Mucosa of descending colon (tissue), 3 donors: ENCODE data around the gene PATZ1. TPM values are rescaled to one million over a fixed set of nuclear protein-coding genes. Genes with fewer than 3 reads are reported as not detected.

Experiments used
- ATAC-seq: fragments of 200-7000 bp; cut with Tn5 transposase; one replicate; pipeline ENCODE4 v1.9.1; 2020; ENCODE audit warnings: mild to moderate bottlenecking, moderate library complexity
- DNase-seq, 3 donors: peaks; one replicate each; pipeline ENCODE4 v3.0.0-alpha.2; 2020
- H3K36me3 ChIP-seq: fragments of 200-600 bp; one replicate; pipeline ENCODE4 v1.8.0; 2021; ENCODE audit warnings: low read depth, mild to moderate bottlenecking
- H3K4me1 ChIP-seq: fragments of 200-600 bp; one replicate; pipeline ENCODE4 v1.8.0; 2021; ENCODE audit warnings: low read depth, mild to moderate bottlenecking
- H3K4me3 ChIP-seq: fragments of 200-600 bp; one replicate; pipeline ENCODE4 v1.8.0; 2021; ENCODE audit warnings: mild to moderate bottlenecking
- H3K9me3 ChIP-seq: fragments of 200-600 bp; one replicate; pipeline ENCODE4 v1.8.0; 2021; ENCODE audit warnings: mild to moderate bottlenecking
- intact Hi-C, 2 donors: fragments of 100-400 bp; cut with DNase I in 1 of 2; cut with micrococcal nuclease in 1 of 2; formaldehyde crosslinking; loops; one replicate each; pipeline versions ENCODE4 v1.11.0 to v1.11.1; 2022; cut with DNase I, micrococcal nuclease
- total RNA-seq, 3 donors: library from RNA; stranded (reverse); fragmentation: NEBNext Ultra II Directional in 2 of 3; extraction: Animal tissue kit (Norgen Biotek cat#: 25700) in 2 of 3; gene quantifications; one replicate each; pipeline versions ENCODE4 v1.2.1 to v1.2.4, GENCODE V29; 2021 to 2023
- TF ChIP-seq, protein P1 (sequence below): fragments of 200-600 bp; IDR thresholded peaks from one replicate; pipeline ENCODE4 v1.8.0; 2022; ENCODE audit warnings: antibody characterized with exemption, mild to moderate bottlenecking
- donor health status: DM: no; HTN: no; CAD: no; lungs with moderate emphysema.
- donor health status: DM: no; HTN: no; CAD: no.
- donor health status: DM: no; HTN: yes; CAD: no.

The PATZ1 gene
- total RNA-seq, 3 donors from 2014 or later: 16.5 to 23.1 (median 16.9) TPM

DNA sequence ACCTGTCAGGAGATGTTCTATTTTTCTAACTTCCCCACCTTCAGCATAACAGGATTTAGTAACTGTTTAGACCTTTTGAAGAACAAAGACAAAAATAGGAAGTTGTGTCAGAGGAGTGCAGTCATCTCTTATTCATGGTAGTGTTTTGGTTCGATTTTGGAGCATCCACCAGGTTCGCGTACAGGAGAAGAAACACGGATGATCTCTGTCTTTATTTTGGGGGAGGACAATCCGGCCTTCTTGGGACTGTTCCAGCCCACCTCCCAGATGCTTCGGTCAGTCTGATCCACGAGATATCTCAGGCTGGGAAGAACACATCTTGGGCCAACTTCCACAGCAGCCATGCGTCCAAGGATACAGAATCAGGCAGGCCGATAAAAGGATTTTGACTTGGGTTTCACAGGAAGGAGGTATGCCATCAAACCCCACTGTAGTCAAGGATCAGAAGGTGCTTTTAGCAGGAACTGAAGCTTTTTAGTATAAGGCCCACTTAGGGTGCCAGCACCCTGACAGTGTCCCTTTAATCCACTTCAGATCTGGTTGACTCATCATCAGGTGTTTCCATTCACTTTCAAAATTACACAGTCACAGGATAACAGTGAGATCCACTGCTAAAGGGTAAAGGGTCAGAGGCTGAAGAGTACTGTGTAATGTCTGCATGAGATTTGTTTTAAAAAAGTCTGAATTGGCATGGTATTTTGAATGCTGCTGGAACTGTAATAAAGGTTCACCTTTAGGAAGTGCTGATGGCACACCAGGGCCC lies 16.5 kb downstream of the PATZ1 start:
- Histone ChIP-seq H3K9me3 (no peaks in the 10 kb centered on the region), H3K4me3 (no peak overlapping the region), H3K4me1 (no peaks in the 10 kb centered on the region), H3K36me3 (no peaks in the 10 kb centered on the region)
- ATAC-seq (no peak), DNase-seq (no peak)
- TF ChIP-seq, protein P1, sequence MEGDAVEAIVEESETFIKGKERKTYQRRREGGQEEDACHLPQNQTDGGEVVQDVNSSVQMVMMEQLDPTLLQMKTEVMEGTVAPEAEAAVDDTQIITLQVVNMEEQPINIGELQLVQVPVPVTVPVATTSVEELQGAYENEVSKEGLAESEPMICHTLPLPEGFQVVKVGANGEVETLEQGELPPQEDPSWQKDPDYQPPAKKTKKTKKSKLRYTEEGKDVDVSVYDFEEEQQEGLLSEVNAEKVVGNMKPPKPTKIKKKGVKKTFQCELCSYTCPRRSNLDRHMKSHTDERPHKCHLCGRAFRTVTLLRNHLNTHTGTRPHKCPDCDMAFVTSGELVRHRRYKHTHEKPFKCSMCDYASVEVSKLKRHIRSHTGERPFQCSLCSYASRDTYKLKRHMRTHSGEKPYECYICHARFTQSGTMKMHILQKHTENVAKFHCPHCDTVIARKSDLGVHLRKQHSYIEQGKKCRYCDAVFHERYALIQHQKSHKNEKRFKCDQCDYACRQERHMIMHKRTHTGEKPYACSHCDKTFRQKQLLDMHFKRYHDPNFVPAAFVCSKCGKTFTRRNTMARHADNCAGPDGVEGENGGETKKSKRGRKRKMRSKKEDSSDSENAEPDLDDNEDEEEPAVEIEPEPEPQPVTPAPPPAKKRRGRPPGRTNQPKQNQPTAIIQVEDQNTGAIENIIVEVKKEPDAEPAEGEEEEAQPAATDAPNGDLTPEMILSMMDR: no peak
- intact Hi-C loops: no loop called here

DNA sequence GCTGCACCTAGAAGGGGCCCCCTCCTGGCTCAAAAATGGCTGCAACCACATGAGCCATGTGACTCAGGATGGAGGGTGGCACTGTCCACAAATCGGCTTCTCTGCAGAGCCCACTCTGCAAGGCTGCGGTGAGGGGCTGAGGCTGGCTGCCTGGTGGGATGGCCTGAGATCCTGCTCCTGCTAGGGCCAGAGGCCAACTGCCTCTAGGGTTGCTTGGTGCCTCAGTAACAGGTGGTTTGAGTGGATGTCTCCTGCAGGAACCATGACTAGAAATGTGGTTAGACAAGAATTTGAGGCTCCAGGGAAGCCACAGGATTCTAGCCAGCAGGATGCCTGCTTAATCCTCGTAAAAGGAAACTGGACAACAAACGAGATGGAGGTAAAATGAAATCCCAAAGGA lies 17.1 kb downstream of the PATZ1 start:
- ATAC-seq: no peak
- TF ChIP-seq, protein P1: no peak
- H3K36me3 ChIP-seq: no peaks in the 10 kb centered on the region

DNA sequence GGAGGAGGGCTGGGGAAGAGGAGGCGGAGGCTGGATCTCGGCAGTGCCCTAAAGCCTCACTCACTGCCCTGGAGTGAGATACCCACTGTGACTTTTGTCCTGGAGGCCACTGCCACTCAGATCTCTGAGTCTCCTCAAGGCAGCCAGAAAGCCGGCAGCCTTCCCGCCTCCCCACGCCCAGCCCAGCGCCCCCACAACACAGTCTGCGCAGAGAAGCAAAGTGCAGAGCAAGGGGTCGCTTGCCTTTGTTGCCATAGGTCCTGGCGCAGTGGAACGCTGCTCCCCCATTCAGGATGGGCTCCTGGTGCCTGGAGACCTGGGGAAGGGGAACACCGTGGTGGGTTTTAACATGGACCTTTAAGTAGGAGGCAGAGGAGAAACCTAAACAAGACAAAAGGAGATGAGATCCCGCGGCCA lies 17.6 kb downstream of the PATZ1 start:
- TF ChIP-seq, protein P1: no peak
- ATAC-seq (no peak), DNase-seq (no peak)

More for the DNA sequence above, 17.1 kb downstream of the PATZ1 start:
- no peak overlapping the region for H3K4me3 ChIP-seq
- H3K9me3 ChIP-seq: no peaks in the 10 kb centered on the region
- no peaks in the 10 kb centered on the region for H3K4me1 ChIP-seq
- intact Hi-C loops: no loop called here
- DNase-seq: no peak

DNA sequence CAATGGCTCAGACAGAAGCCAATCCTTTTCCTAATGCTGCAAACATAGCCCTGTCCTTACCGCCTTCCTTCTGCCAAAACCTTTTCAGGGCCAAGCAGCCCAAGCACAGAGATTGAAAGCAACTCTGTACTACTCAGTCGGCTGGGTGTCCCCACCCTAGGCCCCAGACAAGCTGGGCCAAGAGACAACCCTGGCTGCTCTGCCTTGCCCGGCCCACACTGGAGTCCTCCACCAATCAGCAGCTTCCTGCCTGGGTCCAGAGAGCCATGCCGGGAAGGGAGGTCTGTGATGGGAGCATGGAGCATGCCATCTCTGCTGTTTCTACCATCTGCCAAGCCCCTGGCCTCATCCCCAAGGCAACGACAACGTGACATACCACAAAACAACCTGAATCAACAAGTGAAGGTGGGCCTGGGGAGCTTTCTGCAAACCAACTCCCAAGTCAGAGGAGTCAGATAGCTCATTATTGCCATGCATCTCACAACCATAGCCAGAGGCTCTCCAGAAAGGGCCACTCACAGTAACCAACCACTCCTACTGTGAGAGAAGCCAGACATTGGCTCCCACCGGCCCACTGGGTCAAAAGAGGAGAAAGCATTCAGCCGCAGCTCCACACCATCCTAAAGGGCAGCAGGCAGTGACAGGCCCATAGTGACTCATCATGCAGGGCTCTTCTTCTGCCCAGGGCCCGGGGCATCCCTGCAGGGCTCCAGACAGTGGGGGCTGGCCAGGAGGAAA lies 18.2 kb downstream of the PATZ1 start:
- no peak for ATAC-seq
- intact Hi-C loops: no loop called here

More for the DNA sequence above, 17.6 kb downstream of the PATZ1 start:
- no peaks in the 10 kb centered on the region for H3K36me3 ChIP-seq
- intact Hi-C loops: no loop called here
- no peaks in the 10 kb centered on the region for H3K4me1 ChIP-seq
- H3K9me3 ChIP-seq: no peaks in the 10 kb centered on the region
- H3K4me3 ChIP-seq: no peak overlapping the region

DNA sequence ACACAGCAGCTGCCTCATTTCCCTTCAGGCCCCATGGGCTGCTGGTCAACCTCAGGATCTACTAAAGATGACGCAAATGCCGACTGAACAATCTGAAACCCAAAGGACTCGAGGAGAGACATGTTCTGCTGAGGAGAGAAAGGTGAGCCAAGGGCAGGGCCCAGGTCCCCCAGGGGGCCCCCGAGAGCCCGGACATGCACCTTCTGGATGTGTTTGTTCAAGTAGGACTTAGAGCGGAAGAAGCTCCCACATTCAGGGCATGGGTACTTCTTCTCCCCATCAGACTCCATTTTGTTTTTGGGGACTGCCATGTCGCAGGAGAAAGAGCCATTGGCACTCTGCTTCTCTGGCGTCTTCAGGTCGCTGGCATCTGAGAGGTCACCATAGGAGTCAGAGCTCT lies 19.3 kb downstream of the PATZ1 start:
- intact Hi-C loops: no loop called here
- no peak for ATAC-seq
- H3K4me1 ChIP-seq: no peaks in the 10 kb centered on the region
- TF ChIP-seq, protein P1: no peak
- no peak for DNase-seq
- no peaks in the 10 kb centered on the region for H3K36me3 ChIP-seq
- no peaks in the 10 kb centered on the region for H3K9me3 ChIP-seq
- no peak overlapping the region for H3K4me3 ChIP-seq

More for the DNA sequence above, 18.2 kb downstream of the PATZ1 start:
- Histone ChIP-seq H3K9me3 (no peaks in the 10 kb centered on the region), H3K4me1 (no peaks in the 10 kb centered on the region), H3K4me3 (no peak overlapping the region), H3K36me3 (no peaks in the 10 kb centered on the region)
- DNase-seq: no peak
- TF ChIP-seq, protein P1: no peak
